Natural killer cell treated with Interleukin-12 subunit alpha and Interleukin-12 subunit beta and Interleukin-15 and Interleukin-18, amount 100 ng/mL, for 72 hours (primary cell): ENCODE results near the gene FAM181A. TPM values are rescaled to one million over a fixed set of nuclear protein-coding genes. Genes with fewer than 3 reads are reported as not detected.

Source experiments
- ATAC-seq, 2 donors: fragments of 150-1000 bp; cut with Tn5 transposase in 1 of 2; sonication (Bioruptor Pico), chemical (Tn5 transposase) in 1 of 2; 2 replicates each; pipeline ENCODE4 v1.10.0; 2021
- DNase-seq: peaks from one replicate; pipeline ENCODE4 v3.0.0; 2022; ENCODE audit warnings: low spot score
- H3K27ac Mint-ChIP-seq, 2 donors: 1 replicate in 1 of 2; 2 replicates in 1 of 2; pipeline ENCODE4 v1.8.0; 2022; ENCODE audit warnings: mixed read lengths in 2 of 2, mild to moderate bottlenecking in 1 of 2, moderate library complexity in 1 of 2
- H3K27me3 Mint-ChIP-seq, 2 donors: 1 replicate in 1 of 2; 2 replicates in 1 of 2; pipeline ENCODE4 v1.8.0; 2022; ENCODE audit warnings: mixed read lengths in 2 of 2
- H3K36me3 Mint-ChIP-seq: one replicate; pipeline ENCODE4 v1.8.0; 2022; ENCODE audit warnings: mixed read lengths
- H3K4me1 Mint-ChIP-seq, 2 donors: 1 replicate in 1 of 2; 2 replicates in 1 of 2; pipeline ENCODE4 v1.8.0; 2022; ENCODE audit warnings: low read depth in 2 of 2, mixed read lengths in 2 of 2, mild to moderate bottlenecking in 1 of 2
- H3K4me3 Mint-ChIP-seq: one replicate; pipeline ENCODE4 v1.8.0; 2022; ENCODE audit warnings: mixed read lengths
- H3K9me3 Mint-ChIP-seq: 2 replicates; pipeline ENCODE4 v1.8.0; 2022; ENCODE audit warnings: mixed read lengths
- total RNA-seq, 2 donors: library from RNA; stranded (reverse); gene quantifications; one replicate each; pipeline ENCODE4 v1.2.3, GENCODE V29; 2022

Gene FAM181A
- total RNA-seq, 2 donors from 2014 or later = not detected

- Mint-ChIP-seq H3K4me1 (no peaks in the 10 kb centered on the region), H3K27me3 (no peaks in the 10 kb centered on the region), H3K9me3 (no peaks in the 10 kb centered on the region), H3K36me3 (no peaks in the 10 kb centered on the region), H3K4me3 (no peak overlapping the region), H3K27ac (no peak overlapping the region)
- DNase-seq (no peak), ATAC-seq (no peak)
These were observed 2.5 kb downstream of the FAM181A start for GRCh38 chr14:93929657-93930056.

- no peak overlapping the region for H3K27ac Mint-ChIP-seq
- DNase-seq (no peak), ATAC-seq (no peak)
- H3K4me3 Mint-ChIP-seq = no peak overlapping the region
- H3K4me1 Mint-ChIP-seq = no peaks in the 10 kb centered on the region
- no peaks in the 10 kb centered on the region for H3K27me3 Mint-ChIP-seq
- H3K9me3 Mint-ChIP-seq = no peaks in the 10 kb centered on the region
- H3K36me3 Mint-ChIP-seq = no peaks in the 10 kb centered on the region
These were observed 3.3 kb downstream of the FAM181A start for GRCh38 chr14:93930296-93930988.

GRCh38 chr14:93930989-93931307, 3.8 kb downstream of the FAM181A start:
- Mint-ChIP-seq H3K4me1 (no peaks in the 10 kb centered on the region), H3K4me3 (no peak overlapping the region), H3K36me3 (no peaks in the 10 kb centered on the region), H3K9me3 (no peaks in the 10 kb centered on the region), H3K27me3 (no peaks in the 10 kb centered on the region), H3K27ac (no peak overlapping the region)
- DNase-seq (no peak), ATAC-seq (no peak)

GRCh38 chr14:93932642-93933041, 5.5 kb downstream of the FAM181A start:
- no peak for DNase-seq
- H3K27ac Mint-ChIP-seq = no peak overlapping the region
- H3K4me3 Mint-ChIP-seq = no peak overlapping the region
- H3K27me3 Mint-ChIP-seq = no peaks in the 10 kb centered on the region
- no peaks in the 10 kb centered on the region for H3K36me3 Mint-ChIP-seq
- ATAC-seq = no peak
- H3K4me1 Mint-ChIP-seq = no peaks in the 10 kb centered on the region
- no peaks in the 10 kb centered on the region for H3K9me3 Mint-ChIP-seq

- Mint-ChIP-seq H3K36me3 (no peaks in the 10 kb centered on the region), H3K27ac (no peak overlapping the region), H3K9me3 (no peaks in the 10 kb centered on the region), H3K4me3 (no peak overlapping the region), H3K4me1 (peaks cover 0 to 3% of the 10 kb centered on the region in 2 donors), H3K27me3 (no peaks in the 10 kb centered on the region)
- ATAC-seq (no peak), DNase-seq (no peak)
These were observed 8.1 kb downstream of the FAM181A start for GRCh38 chr14:93935213-93935612.

GRCh38 chr14:93936245-93936644, 9.1 kb downstream of the FAM181A start:
- Mint-ChIP-seq H3K27ac (no peak overlapping the region), H3K9me3 (no peaks in the 10 kb centered on the region), H3K36me3 (no peaks in the 10 kb centered on the region), H3K4me1 (peaks cover 5 to 10% of the 10 kb centered on the region in 2 donors), H3K4me3 (no peak overlapping the region), H3K27me3 (no peaks in the 10 kb centered on the region)
- ATAC-seq (no peak), DNase-seq (no peak)

- DNase-seq (no peak), ATAC-seq (no peak)
- H3K9me3 Mint-ChIP-seq = no peaks in the 10 kb centered on the region
- no peak overlapping the region for H3K27ac Mint-ChIP-seq
- no peaks in the 10 kb centered on the region for H3K36me3 Mint-ChIP-seq
- H3K27me3 Mint-ChIP-seq = no peaks in the 10 kb centered on the region
- peaks cover 5 to 10% of the 10 kb centered on the region in 2 donors for H3K4me1 Mint-ChIP-seq
- no peak overlapping the region for H3K4me3 Mint-ChIP-seq
These were observed 9.8 kb downstream of the FAM181A start for GRCh38 chr14:93936926-93937325.

GRCh38 chr14:93937519-93937918, 10.4 kb downstream of the FAM181A start:
- Mint-ChIP-seq H3K36me3 (no peaks in the 10 kb centered on the region), H3K4me1 (peaks cover 5 to 10% of the 10 kb centered on the region in 2 donors), H3K27ac (no peak overlapping the region), H3K4me3 (peak overlapping the region; percentile 15), H3K27me3 (no peaks in the 10 kb centered on the region), H3K9me3 (no peaks in the 10 kb centered on the region)
- no peak for ATAC-seq
- DNase-seq = no peak

- Mint-ChIP-seq H3K27ac (no peak overlapping the region), H3K4me1 (peaks cover 5 to 10% of the 10 kb centered on the region in 2 donors)
These were observed 11.7 kb downstream of the FAM181A start for GRCh38 chr14:93938751-93939303.

GRCh38 chr14:93939304-93940229, 12.4 kb downstream of the FAM181A start:
- DNase-seq = peak; percentile 92
- Mint-ChIP-seq H3K9me3 (no peaks in the 10 kb centered on the region), H3K27ac (peak overlapping the region; percentile 5 to 65), H3K4me3 (peak overlapping the region; percentile 36), H3K27me3 (no peaks in the 10 kb centered on the region), H3K4me1 (peaks cover 5 to 10% of the 10 kb centered on the region in 2 donors), H3K36me3 (no peaks in the 10 kb centered on the region)
- peak; percentile 96 to 97 for ATAC-seq

More at GRCh38 chr14:93938751-93939303, 11.7 kb downstream of the FAM181A start:
- H3K4me3 Mint-ChIP-seq = peak overlapping the region; percentile 36
- no peaks in the 10 kb centered on the region for H3K36me3 Mint-ChIP-seq
- H3K27me3 Mint-ChIP-seq = no peaks in the 10 kb centered on the region
- no peak for ATAC-seq
- H3K9me3 Mint-ChIP-seq = no peaks in the 10 kb centered on the region
- DNase-seq = no peak

GRCh38 chr14:93940437-93940836, 13.3 kb downstream of the FAM181A start:
- DNase-seq (no peak), ATAC-seq (no peak)
- Mint-ChIP-seq H3K36me3 (no peaks in the 10 kb centered on the region), H3K27ac (peak overlapping the region; percentile 5 to 65), H3K4me3 (peak overlapping the region; percentile 24), H3K4me1 (peaks cover 5 to 10% of the 10 kb centered on the region in 2 donors), H3K9me3 (no peaks in the 10 kb centered on the region), H3K27me3 (no peaks in the 10 kb centered on the region)

GRCh38 chr14:93941293-93941910, 14.3 kb downstream of the FAM181A start:
- peak overlapping the region in 1 of 2 donors; percentile 65 for H3K27ac Mint-ChIP-seq
- H3K9me3 Mint-ChIP-seq = no peaks in the 10 kb centered on the region
- H3K36me3 Mint-ChIP-seq = no peaks in the 10 kb centered on the region
- ATAC-seq (no peak), DNase-seq (no peak)
- H3K27me3 Mint-ChIP-seq = no peaks in the 10 kb centered on the region
- H3K4me1 Mint-ChIP-seq = peaks cover 5 to 10% of the 10 kb centered on the region in 2 donors
- H3K4me3 Mint-ChIP-seq = no peak overlapping the region

GRCh38 chr14:93943052-93943451, 15.9 kb downstream of the FAM181A start:
- H3K27me3 Mint-ChIP-seq = no peaks in the 10 kb centered on the region
- no peak overlapping the region for H3K27ac Mint-ChIP-seq
- H3K9me3 Mint-ChIP-seq = no peaks in the 10 kb centered on the region
- H3K4me3 Mint-ChIP-seq = no peak overlapping the region
- DNase-seq (no peak), ATAC-seq (no peak)
- H3K36me3 Mint-ChIP-seq = no peaks in the 10 kb centered on the region
- peaks cover 5 to 13% of the 10 kb centered on the region in 2 donors for H3K4me1 Mint-ChIP-seq
